K562 (cell line): Measurements from ENCODE around the gene MT2A. TPM values are rescaled to one million over a fixed set of nuclear protein-coding genes. Genes with fewer than 3 reads are reported as not detected.

Experiments used
- ATAC-seq: fragments of 200-7000 bp; cut with Tn5 transposase; 3 replicates; pipeline ENCODE4 v1.9.1; 2020; ENCODE audit warnings: moderate library complexity
- BruUV-seq: library from RNA; stranded (reverse); fragments of 400-500 nt; replicated peaks from 2 replicates; lab custom pipeline; 2021; lab: Mats Ljungman, UMichigan
- CTCF ChIA-PET: fragments of 300-600 bp; formaldehyde crosslinking; extraction: SDS; loops from one replicate; lab custom pipeline; 2021; ENCODE audit warnings: low intra/inter-chr PET ratio; lab: Yijun Ruan, JAX
- POLR2A ChIA-PET: fragments of 300-600, 350-650 bp; sonication (Branson Sonifier 250); formaldehyde crosslinking; extraction: SDS; loops from one replicate; lab custom pipeline; 2021; ENCODE audit warnings: antibody characterized with exemption, inconsistent platforms; lab: Yijun Ruan, JAX
- DNase-seq, 4 experiments: peaks; one replicate each; pipeline versions ENCODE4 v3.0.0 to v3.0.0-alpha.2; 2011 to 2018; ENCODE audit warnings: low spot score in 3 of 4, mixed read lengths in 3 of 4; ENCODE audit errors: extremely low read depth in 1 of 4
- FAIRE-seq: peaks from 2 replicates; lab custom pipeline; 2011; peaks lifted over from hg19 to GRCh38; lab: Jason Lieb, UNC
- H2AFZ ChIP-seq: 2 replicates; pipeline ENCODE4 v1.6.0; 2011; ENCODE audit warnings: low read depth, low read length, control low read depth, inconsistent platforms
- H3K27ac ChIP-seq: fragments of 200-600 bp; 3 replicates; pipeline ENCODE4 v1.8.0; 2011; ENCODE audit warnings: low read depth, mild to moderate bottlenecking, control low read depth, inconsistent platforms, low read length, moderate library complexity, mixed read lengths; ENCODE audit errors: extremely low read depth
- H3K27me3 ChIP-seq, 2 experiments: fragments of 300-600 bp in 1 of 2; 2 replicates in 1 of 2; 3 replicates in 1 of 2; pipeline versions ENCODE4 v1.6.0 to v1.8.0; 2011; ENCODE audit warnings: inconsistent platforms in 2 of 2, low read length in 2 of 2, mild to moderate bottlenecking in 1 of 2, mixed read lengths in 1 of 2, moderate library complexity in 1 of 2; ENCODE audit not compliant: control insufficient read depth in 2 of 2, insufficient read depth in 2 of 2
- H3K36me3 ChIP-seq: fragments of 300-600 bp; 3 replicates; pipeline ENCODE4 v1.8.0; 2011; ENCODE audit warnings: mild to moderate bottlenecking, low read length, inconsistent platforms; ENCODE audit not compliant: control insufficient read depth, insufficient read depth
- H3K4me1 ChIP-seq, 2 experiments: fragments of 200-600 bp in 1 of 2; replicated peaks in 1 of 2; 2 replicates in 1 of 2; 3 replicates in 1 of 2; pipeline versions ENCODE4 v1.5.1 to v1.8.0; 2011; ENCODE audit warnings: inconsistent platforms in 2 of 2, low read length in 2 of 2, mild to moderate bottlenecking in 1 of 2, mixed read lengths in 1 of 2, moderate library complexity in 1 of 2; ENCODE audit not compliant: control insufficient read depth in 2 of 2, insufficient read depth in 2 of 2
- H3K4me2 ChIP-seq: 2 replicates; pipeline ENCODE4 v1.6.1; 2011; ENCODE audit warnings: low read length, control low read depth, inconsistent platforms, mixed read lengths; ENCODE audit not compliant: insufficient read depth
- H3K4me3 ChIP-seq: fragments of 200-600 bp; sonication (generic), shearing (Covaris generic); 2 replicates; pipeline ENCODE4 v1.5.1; 2016; ENCODE audit warnings: control low read depth, inconsistent platforms
- H3K79me2 ChIP-seq: fragments of 200-600 bp; 3 replicates; pipeline ENCODE4 v1.8.0; 2011; ENCODE audit warnings: low read length, inconsistent platforms; ENCODE audit not compliant: control insufficient read depth, insufficient read depth
- H3K9ac ChIP-seq, 2 experiments: 2 replicates each; pipeline versions ENCODE4 v1.6.0 to v1.6.1; 2011; ENCODE audit warnings: low read depth in 2 of 2, low read length in 2 of 2, control low read depth in 1 of 2, inconsistent platforms in 1 of 2, mild to moderate bottlenecking in 1 of 2, mixed read lengths in 1 of 2; ENCODE audit not compliant: insufficient read depth in 1 of 2
- H3K9me1 ChIP-seq: one replicate; pipeline ENCODE4 v1.6.0; 2011; ENCODE audit warnings: inconsistent platforms, mild to moderate bottlenecking, low read length, moderate library complexity; ENCODE audit not compliant: control insufficient read depth, insufficient read depth
- H3K9me3 ChIP-seq: replicated peaks from 2 replicates; pipeline ENCODE4 v1.5.1; 2011; ENCODE audit warnings: low read depth, low read length, inconsistent platforms; ENCODE audit not compliant: control insufficient read depth, insufficient read depth
- H4K20me1 ChIP-seq: replicated peaks from 2 replicates; pipeline ENCODE4 v1.6.1; 2011; ENCODE audit warnings: low read length, inconsistent platforms, mixed read lengths; ENCODE audit not compliant: control insufficient read depth, insufficient read depth
- ARID1B ChIP-seq: fragments of 450-650 bp; IDR thresholded peaks from 2 replicates; pipeline ENCODE4 v1.6.1; 2016; ENCODE audit warnings: antibody characterized with exemption, mild to moderate bottlenecking, inconsistent platforms
- CBX5 ChIP-seq: IDR thresholded peaks from 2 replicates; pipeline ENCODE4 v1.6.1; 2014; ENCODE audit warnings: low read depth, borderline replicate concordance
- MAFF ChIP-seq: IDR thresholded peaks from 2 replicates; pipeline ENCODE4 v1.6.1; 2012; ENCODE audit warnings: low read length, improper control_type of control experiment
- MYBL2 ChIP-seq, 2 experiments: fragments of 450-650 bp in 1 of 2; sonication (generic) in 1 of 2; formaldehyde crosslinking in 1 of 2; IDR thresholded peaks; 2 replicates each; pipeline versions ENCODE4 v1.6.1 to v1.8.1; 2017 to 2022; ENCODE audit warnings: borderline replicate concordance in 1 of 2, inconsistent platforms in 1 of 2, low read depth in 1 of 2, mild to moderate bottlenecking in 1 of 2, missing genetic modification reagents in 1 of 2, moderate library complexity in 1 of 2
- PRDM10 ChIP-seq: fragments of 450-650 bp; IDR thresholded peaks from 2 replicates; pipeline ENCODE4 v1.6.1; 2018; ENCODE audit not compliant: partially characterized antibody
- RHOXF2B ChIP-seq: fragments of 250-450 bp; sonication (Bioruptor Pico); conservative IDR thresholded peaks from 2 replicates; pipeline ENCODE4 v1.5.1; 2021
- RNF2 ChIP-seq: sonication (generic); IDR thresholded peaks from 2 replicates; pipeline ENCODE4 v1.6.1; 2016
- TAL1 ChIP-seq: fragments of 450-650 bp; IDR thresholded peaks from 2 replicates; pipeline ENCODE4 v1.6.1; 2016; ENCODE audit warnings: mild to moderate bottlenecking
- THRAP3 ChIP-seq: fragments of 450-650 bp; IDR thresholded peaks from 2 replicates; pipeline ENCODE4 v1.6.1; 2016; ENCODE audit warnings: mild to moderate bottlenecking, inconsistent platforms, borderline replicate concordance
- ZBTB34 ChIP-seq: fragments of 250-450 bp; sonication (Bioruptor Pico); IDR thresholded peaks from 2 replicates; pipeline ENCODE4 v1.8.0; 2021; ENCODE audit warnings: mild to moderate bottlenecking, moderate library complexity
- ZNF121 ChIP-seq: sonication (generic); formaldehyde crosslinking; conservative IDR thresholded peaks from 2 replicates; pipeline ENCODE4 v1.8.0; 2022; ENCODE audit warnings: missing genetic modification reagents
- ZNF253 ChIP-seq: fragments of 250-450 bp; sonication (Bioruptor Pico); conservative IDR thresholded peaks from 2 replicates; pipeline ENCODE4 v1.6.1; 2021; ENCODE audit warnings: mild to moderate bottlenecking
- ZNF740 ChIP-seq, 3 experiments: fragments of 200-800 bp in 1 of 3; sonication (Bioruptor generic) in 1 of 3; sonication (generic) in 1 of 3; formaldehyde crosslinking in 1 of 3; IDR thresholded peaks; 2 replicates each; pipeline versions ENCODE4 v1.6.1 to v1.8.0; 2016 to 2022; ENCODE audit warnings: mild to moderate bottlenecking in 2 of 3, missing compliant biosample characterization in 2 of 3, missing genetic modification characterization in 2 of 3, missing genetic modification reagents in 1 of 3
- ZNF780A ChIP-seq: fragments of 250-450 bp; sonication (Bioruptor Pico); IDR thresholded peaks from 2 replicates; pipeline ENCODE4 v1.5.0; 2021; ENCODE audit warnings: mild to moderate bottlenecking
- WGBS: fragments of 100-300 bp; shearing (Covaris generic); methylation state at CpG from one replicate; pipeline ENCODE4 v1.1.6; 2016; ENCODE audit warnings: low coverage, mixed read lengths; ENCODE audit not compliant: insufficient coverage; ENCODE audit errors: missing lambda C conversion rate; 5-methylcytosine and 5-hydroxymethylcytosine counted together
- in situ Hi-C: fragments of 300-500 bp; cut with MboI; formaldehyde crosslinking; loops from 4 replicates; pipeline ENCODE4 v1.15.0; 2018; ENCODE audit warnings: inconsistent platforms, mixed read lengths
- intact Hi-C: fragments of 100-400 bp; cut with micrococcal nuclease; formaldehyde crosslinking; loops from 2 replicates; pipeline ENCODE4 v1.14.2; 2022
- polyA plus RNA-seq, 8 experiments: library from polyadenylated mRNA; depleted of rRNA in 4 of 8; stranded (reverse) in 5 of 8; unstranded in 3 of 8; fragments of >200 nt; fragmentation: Nextera tagmentation in 2 of 8; fragmentation: Illumina TruSeq in 1 of 8; extraction: Ambion mirVana in 2 of 8; extraction: Trizol in 1 of 8; gene quantifications; 2 replicates each; pipeline versions ENCODE4 v1.2.1 to v1.2.3, GENCODE V29; 2011 to 2014; ENCODE audit warnings: inconsistent platforms in 1 of 8, missing spikeins in 1 of 8
- total RNA-seq, 7 experiments: library from RNA; depleted of rRNA in 6 of 7; stranded (reverse); fragments of >200 nt in 6 of 7; fragmentation: Illumina TruSeq in 2 of 7; extraction: Trizol in 2 of 7; gene quantifications; 2 replicates each; pipeline versions ENCODE4 v1.2.1 to v1.2.3, GENCODE V29; 2011 to 2021; ENCODE audit warnings: low replicate concordance in 1 of 7

MT2A gene
- total and polyA plus RNA-seq, 9 of the 15 experiments (the other 6 are each of a cell fraction or from before 2014, with no cell fraction given): 2.0 to 16.9 (median 8.5) TPM

GRCh38 chr16:56649820-56650219, 41.4 kb downstream of the MT2A start:
- Histone ChIP-seq H3K27me3 (peaks cover 30 to 63% of the 10 kb centered on the region in 2 experiments; a peak in 4 of 5 replicates), H3K36me3 (no peaks in the 10 kb centered on the region), H3K4me1 (peaks cover 0 to 5% of the 10 kb centered on the region in 2 experiments; a peak in 1 of 5 replicates), H2AFZ (no peak overlapping the region), H3K4me3 (no peak overlapping the region), H3K9ac (no peak overlapping the region), H3K9me1 (no peaks in the 10 kb centered on the region), H4K20me1 (no peaks in the 10 kb centered on the region; the same call in 1 of the 2 replicates), H3K9me3 (no peaks in the 10 kb centered on the region), H3K4me2 (no peak overlapping the region), H3K27ac (no peak overlapping the region), H3K79me2 (no peaks in the 10 kb centered on the region)
- TF ChIP-seq MYBL2 (IDR thresholded peaks at IDR 0.05; ENCODE audit: low read depth) (no peak), MYBL2 (CRISPR knock-in tag; IDR thresholded peaks at IDR 0.05; ENCODE audit: borderline replicate concordance) (no peak), ZNF253 (CRISPR knock-in tag) (no peak), RHOXF2B (CRISPR knock-in tag) (no peak), ARID1B (no peak), ZBTB34 (CRISPR knock-in tag) (no peak), TAL1 (no peak), MAFF (no peak), ZNF121 (no peak), THRAP3 (no peak), RNF2 (no peak), ZNF740 (CRISPR knock-in tag; IDR thresholded peaks at IDR 0.05) (no peak), ZNF740 (tag; IDR thresholded peaks at IDR 0.05) (no peak), PRDM10 (no peak), CBX5 (no peak), ZNF780A (CRISPR knock-in tag) (no peak)
- in situ Hi-C loops: no loop called here
- no TSS peak for BruUV-seq
- intact Hi-C loops: no loop called here
- no peak for DNase-seq
- WGBS: 4% methylated on average over 3 of the region's 3 CpGs
- no peak for ATAC-seq
- ChIA-PET POLR2A (no interaction called here), CTCF (no interaction called here)
- FAIRE-seq: no peak
